ENCODE data around the gene MISP. TPM values are rescaled to one million over a fixed set of nuclear protein-coding genes. Genes with fewer than 3 reads are reported as not detected.

MISP gene
- total and polyA plus RNA-seq, 9 of the 15 experiments (the other 6 are each of a cell fraction or from before 2014, with no cell fraction given), result 0.04 to 0.29 (median 0.05) TPM; not detected in 5

GRCh38 chr19:711254-711653 is 39.7 kb upstream of the MISP start (continued):
- TF ChIP-seq MAX (CRISPR knock-in tag; IDR thresholded peaks at IDR 0.05) (no peak), EZH2 (IDR thresholded peaks at IDR 0.05; ENCODE audit: borderline replicate concordance, low read depth, low read length) (no peak), CHD2 (IDR thresholded peaks at IDR 0.05; ENCODE audit: low read depth, low read length) (no peak), IRF9 (tag; IDR thresholded peaks at IDR 0.05) (no peak), DACH1 (IDR thresholded peaks at IDR 0.05; ENCODE audit: partially characterized antibody) (no peak)

GRCh38 chr19:715347-715746 is 35.6 kb upstream of the MISP start:
- Histone ChIP-seq H2AFZ (ENCODE audit: low read depth, low read length) (no peak overlapping the region), H3K4me1 (replicated peaks in 1 of 2; ENCODE audit: control insufficient read depth in 2 of 2, insufficient read depth in 2 of 2, low read length in 2 of 2) (peaks cover 0 to 35% of the 10 kb centered on the region in 2 experiments; a peak in 2 of 5 replicates), H3K9me1 (ENCODE audit: control insufficient read depth, insufficient read depth, low read length) (no peaks in the 10 kb centered on the region), H3K4me3 (no peak overlapping the region), H3K4me2 (ENCODE audit: insufficient read depth, low read length) (no peak overlapping the region), H3K27ac (ENCODE audit: extremely low read depth, low read depth, low read length) (no peak overlapping the region), H3K27me3 (ENCODE audit: control insufficient read depth in 2 of 2, insufficient read depth in 2 of 2, low read length in 2 of 2) (no peaks in the 10 kb centered on the region), H3K9me3 (replicated peaks; ENCODE audit: control insufficient read depth, insufficient read depth, low read depth, low read length) (no peaks in the 10 kb centered on the region; the same call in 1 of the 2 replicates), H3K79me2 (ENCODE audit: control insufficient read depth, insufficient read depth, low read length) (no peaks in the 10 kb centered on the region), H3K36me3 (ENCODE audit: control insufficient read depth, insufficient read depth, low read length) (no peaks in the 10 kb centered on the region), H3K9ac (ENCODE audit: insufficient read depth in 1 of 2, low read depth in 2 of 2, low read length in 2 of 2) (no peak overlapping the region), H4K20me1 (replicated peaks; ENCODE audit: control insufficient read depth, insufficient read depth, low read length) (no peaks in the 10 kb centered on the region)
- WGBS (ENCODE audit: insufficient coverage, low coverage, missing lambda C conversion rate), result 29% methylated on average over 3 of the region's 3 CpGs
- CTCF ChIA-PET (ENCODE audit: low intra/inter-chr PET ratio), result no interaction called here
- intact Hi-C loops (cut with micrococcal nuclease), result no loop called here
- DNase-seq (ENCODE audit: extremely low read depth in 1 of 4, low spot score in 3 of 4), result no peak
- no TSS peak for BruUV-seq (replicated peaks)
- in situ Hi-C loops (cut with MboI), result no loop called here
- no peak for FAIRE-seq
- ATAC-seq, result no peak
- POLR2A ChIA-PET, result no interaction called here
- TF ChIP-seq POLR2AphosphoS5 (IDR thresholded peaks at IDR 0.05; ENCODE audit: control insufficient read depth, insufficient read depth, low read depth, low read length), result no peak
- no peak for TF ChIP-seq PCBP2 (IDR thresholded peaks at IDR 0.05; ENCODE audit: low read depth, low read length, poor library complexity, severe bottlenecking)
- no peak for TF ChIP-seq FIP1L1 (IDR thresholded peaks at IDR 0.05; ENCODE audit: low read depth, low read length, poor library complexity, severe bottlenecking)
- TF ChIP-seq CBX3 (IDR thresholded peaks at IDR 0.05; ENCODE audit: borderline replicate concordance in 1 of 2, low read length in 2 of 2), result peak in 1 of 2 experiments; percentile 87; a peak in 2 of 3 replicates
- no peak for TF ChIP-seq PRMT5 (CRISPR knock-in tag; IDR thresholded peaks at IDR 0.05)
- TF ChIP-seq CBX5 (IDR thresholded peaks at IDR 0.05; ENCODE audit: borderline replicate concordance, low read depth), result peak; percentile 72
- TF ChIP-seq SMARCA5 (IDR thresholded peaks at IDR 0.05), result peak; percentile 43; the same call in 1 of the 2 replicates
- TF ChIP-seq BCOR (IDR thresholded peaks at IDR 0.05), result peak; percentile 58
- no peak for TF ChIP-seq MTA2 (IDR thresholded peaks at IDR 0.05; ENCODE audit: low read depth)
- TF ChIP-seq RCOR1 (IDR thresholded peaks at IDR 0.05; ENCODE audit: borderline replicate concordance in 1 of 2, low read depth in 2 of 2, low read length in 2 of 2), result peak in 1 of 2 experiments; percentile 54; a peak in 1 of 4 replicates
- TF ChIP-seq CBFB (CRISPR knock-in tag; IDR thresholded peaks at IDR 0.05), result no peak
- TF ChIP-seq ZBTB12 (CRISPR knock-in tag; IDR thresholded peaks at IDR 0.05), result no peak
- TF ChIP-seq RBM25 (IDR thresholded peaks at IDR 0.05; ENCODE audit: low read depth, low read length, severe bottlenecking), result peak; percentile 83
- TF ChIP-seq KLF10 (CRISPR knock-in tag; IDR thresholded peaks at IDR 0.05), result no peak
- TF ChIP-seq TRIM28 (IDR thresholded peaks at IDR 0.05), result 0 out of 2 replicates have a peak, but pooled peaks have one; percentile 21
- no peak for TF ChIP-seq RAD21 (CRISPR knock-in tag; conservative IDR thresholded peaks at IDR 0.05 in 1 of 2, IDR thresholded peaks at IDR 0.05 in 1 of 2)
- no peak for TF ChIP-seq ZNF384 (IDR thresholded peaks at IDR 0.05; ENCODE audit: low read depth, low read length)
